ENCODE measurements around the gene ARHGAP6. TPM values are rescaled to one million over a fixed set of nuclear protein-coding genes. Genes with fewer than 3 reads are reported as not detected.

ARHGAP6 gene
- total RNA-seq, 1 experiment from 2014 or later = not detected

DNA sequence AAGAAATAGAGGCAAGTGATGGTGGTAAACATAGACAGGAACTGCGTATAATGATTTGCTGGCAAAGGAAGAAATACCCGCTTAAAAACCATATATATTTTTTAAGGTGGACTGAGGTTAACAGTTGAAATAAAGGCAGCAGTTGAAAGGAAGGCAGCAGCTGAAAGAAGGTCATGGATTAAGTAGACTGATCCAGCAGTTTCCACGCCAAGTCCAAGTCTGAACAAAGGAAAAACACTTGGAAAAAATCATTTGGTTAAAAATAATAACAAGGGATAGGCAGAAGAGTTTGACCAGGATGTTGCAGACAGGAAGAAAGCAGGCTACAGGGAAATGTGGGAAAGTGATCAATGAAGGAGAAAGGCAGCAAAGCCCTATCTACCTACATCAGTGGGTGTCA lies 278.9 kb downstream of the ARHGAP6 start:
- DNase-seq = no peak
- Histone ChIP-seq H3K9me3 (ENCODE audit: low read length) (no peaks in the 10 kb centered on the region), H3K27ac (ENCODE audit: low read length) (no peak overlapping the region), H4K20me1 (ENCODE audit: insufficient read depth, low read depth, low read length) (no peaks in the 10 kb centered on the region), H3K79me2 (ENCODE audit: low read length) (no peaks in the 10 kb centered on the region), H3K4me1 (ENCODE audit: low read length) (no peaks in the 10 kb centered on the region), H3K4me2 (ENCODE audit: low read depth, low read length, poor library complexity, severe bottlenecking) (no peak overlapping the region), H3K27me3 (ENCODE audit: low read length) (no peaks in the 10 kb centered on the region), H3K36me3 (ENCODE audit: insufficient read depth, low read length) (no peaks in the 10 kb centered on the region), H3K9me2 (replicated peaks; ENCODE audit: insufficient read depth, low read length) (no peaks in the 10 kb centered on the region), H3K4me3 (ENCODE audit: low read length) (no peak overlapping the region), H3K9ac (ENCODE audit: low read length) (no peak overlapping the region), H2AFZ (ENCODE audit: low read length) (no peak overlapping the region)

DNA sequence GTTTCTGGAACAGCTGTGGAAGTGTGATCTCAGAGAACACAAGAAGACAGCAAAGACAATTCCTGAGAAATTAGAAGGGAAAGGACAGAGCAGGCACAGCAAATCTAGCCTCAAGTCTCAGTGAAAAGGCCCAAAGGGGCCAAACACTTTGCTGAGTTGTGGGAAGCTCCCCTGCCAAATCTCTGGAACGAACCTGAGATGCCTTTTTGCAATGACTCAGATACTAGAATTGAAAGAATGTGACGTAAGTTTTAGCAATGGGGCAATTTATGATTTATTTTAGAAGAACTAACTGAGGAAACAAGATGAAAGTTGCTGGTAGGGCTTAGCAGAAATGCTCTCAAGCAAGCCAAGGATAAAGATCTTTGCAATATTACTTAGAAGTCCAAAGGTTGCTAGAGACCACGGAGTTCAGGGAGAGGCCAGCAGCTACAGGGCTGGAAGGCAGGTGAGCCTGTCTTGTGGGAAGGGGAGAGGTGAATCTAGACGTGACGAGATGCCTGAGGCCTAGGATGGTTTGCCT lies 279.7 kb downstream of the ARHGAP6 start:
- Histone ChIP-seq H3K9me2 (replicated peaks; ENCODE audit: insufficient read depth, low read length) (no peaks in the 10 kb centered on the region), H3K4me3 (ENCODE audit: low read length) (no peak overlapping the region), H3K9me3 (ENCODE audit: low read length) (no peaks in the 10 kb centered on the region), H3K9ac (ENCODE audit: low read length) (no peak overlapping the region), H3K27me3 (ENCODE audit: low read length) (no peaks in the 10 kb centered on the region), H3K79me2 (ENCODE audit: low read length) (no peaks in the 10 kb centered on the region), H2AFZ (ENCODE audit: low read length) (no peak overlapping the region), H3K36me3 (ENCODE audit: insufficient read depth, low read length) (no peaks in the 10 kb centered on the region), H3K27ac (ENCODE audit: low read length) (no peak overlapping the region), H4K20me1 (ENCODE audit: insufficient read depth, low read depth, low read length) (no peaks in the 10 kb centered on the region), H3K4me2 (ENCODE audit: low read depth, low read length, poor library complexity, severe bottlenecking) (no peak overlapping the region), H3K4me1 (ENCODE audit: low read length) (no peaks in the 10 kb centered on the region)
- DNase-seq = no peak

DNA sequence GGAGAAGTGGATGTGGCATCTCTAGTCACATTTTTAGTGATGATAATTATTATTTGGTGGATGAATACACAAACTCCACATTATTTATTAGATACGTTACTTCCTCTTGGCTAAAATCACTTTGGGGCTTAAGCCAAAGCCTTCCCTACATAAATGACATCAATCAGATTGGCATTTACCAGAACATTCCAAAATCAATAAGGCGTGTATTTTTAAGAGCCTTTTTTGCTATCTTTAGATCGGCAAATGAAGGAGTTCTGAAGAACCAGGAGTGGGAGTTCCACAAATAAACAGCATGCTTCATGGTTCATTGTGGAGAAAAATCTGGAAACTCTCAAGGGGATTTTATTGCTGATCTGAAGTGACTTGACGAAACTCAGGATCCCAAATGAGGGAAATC lies 282.8 kb downstream of the ARHGAP6 start:
- no peak overlapping the region for H3K9ac ChIP-seq (ENCODE audit: low read length)
- H3K4me2 ChIP-seq (ENCODE audit: low read depth, low read length, poor library complexity, severe bottlenecking) = no peak overlapping the region
- no peaks in the 10 kb centered on the region for H4K20me1 ChIP-seq (ENCODE audit: insufficient read depth, low read depth, low read length)
- no peak for DNase-seq
- no peaks in the 10 kb centered on the region for H3K79me2 ChIP-seq (ENCODE audit: low read length)
- H3K9me2 ChIP-seq (replicated peaks; ENCODE audit: insufficient read depth, low read length) = no peaks in the 10 kb centered on the region
- no peak overlapping the region for H2AFZ ChIP-seq (ENCODE audit: low read length)
- no peaks in the 10 kb centered on the region for H3K9me3 ChIP-seq (ENCODE audit: low read length)
- no peak overlapping the region for H3K4me3 ChIP-seq (ENCODE audit: low read length)
- no peak overlapping the region for H3K27ac ChIP-seq (ENCODE audit: low read length)
- no peaks in the 10 kb centered on the region for H3K36me3 ChIP-seq (ENCODE audit: insufficient read depth, low read length)
- H3K4me1 ChIP-seq (ENCODE audit: low read length) = no peaks in the 10 kb centered on the region
- H3K27me3 ChIP-seq (ENCODE audit: low read length) = no peaks in the 10 kb centered on the region

DNA sequence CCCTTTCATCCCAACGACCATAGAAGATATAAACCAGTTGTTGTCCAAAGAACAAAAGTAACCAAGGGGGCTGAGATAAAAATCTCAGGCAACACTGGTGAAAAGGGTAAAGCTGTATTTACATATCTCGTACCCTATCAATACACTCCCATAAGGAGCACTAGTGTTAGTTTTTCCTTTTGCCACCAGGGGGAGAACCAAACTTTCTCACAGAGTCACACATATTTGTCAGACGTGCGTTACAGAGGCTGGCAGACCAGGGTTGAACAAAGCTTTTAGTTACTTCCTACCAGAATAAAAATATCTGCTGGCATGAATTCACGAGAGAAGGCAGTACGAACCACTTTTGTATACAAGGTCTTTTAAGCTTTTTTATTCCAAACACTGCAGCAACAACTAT lies 284.3 kb downstream of the ARHGAP6 start:
- peak; percentile 82 for DNase-seq
- Histone ChIP-seq H3K36me3 (ENCODE audit: insufficient read depth, low read length) (no peaks in the 10 kb centered on the region), H3K27ac (ENCODE audit: low read length) (no peak overlapping the region), H3K4me2 (ENCODE audit: low read depth, low read length, poor library complexity, severe bottlenecking) (no peak overlapping the region), H4K20me1 (ENCODE audit: insufficient read depth, low read depth, low read length) (no peaks in the 10 kb centered on the region), H3K9ac (ENCODE audit: low read length) (no peak overlapping the region), H3K27me3 (ENCODE audit: low read length) (no peaks in the 10 kb centered on the region), H3K9me2 (replicated peaks; ENCODE audit: insufficient read depth, low read length) (no peaks in the 10 kb centered on the region), H3K79me2 (ENCODE audit: low read length) (no peaks in the 10 kb centered on the region), H3K4me1 (ENCODE audit: low read length) (no peaks in the 10 kb centered on the region), H3K9me3 (ENCODE audit: low read length) (no peaks in the 10 kb centered on the region), H2AFZ (ENCODE audit: low read length) (no peak overlapping the region), H3K4me3 (ENCODE audit: low read length) (no peak overlapping the region)

DNA sequence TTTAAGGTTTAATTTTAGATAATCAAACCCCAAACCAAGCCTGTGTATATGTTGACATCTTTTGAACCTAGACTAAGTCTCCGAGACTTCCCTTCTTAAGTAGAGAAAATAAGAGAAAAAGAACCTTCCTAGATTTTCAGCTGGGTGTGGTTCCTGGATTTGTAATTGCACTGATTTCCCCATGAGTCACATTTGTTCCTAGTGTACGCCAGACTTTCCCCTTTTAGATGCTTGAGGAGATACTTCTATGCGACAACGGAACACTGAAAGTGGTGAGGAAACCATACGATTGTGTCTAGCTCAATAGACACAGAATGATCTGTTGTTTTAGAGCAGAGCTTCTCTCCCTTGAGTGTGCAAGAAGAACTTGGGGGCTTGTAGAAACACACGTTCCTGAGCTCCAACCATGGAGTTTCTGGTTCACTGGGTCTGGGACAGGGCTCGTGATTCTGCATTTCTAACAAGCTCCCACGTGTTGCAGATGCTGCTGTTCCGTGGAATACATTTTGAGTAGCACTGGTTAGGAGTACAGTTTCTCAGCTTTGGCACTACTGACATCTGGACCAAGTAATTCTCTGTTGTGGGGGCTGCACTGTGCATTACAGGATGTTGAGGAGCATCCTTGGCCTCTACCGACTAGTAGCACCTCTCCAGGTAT lies 285.4 kb downstream of the ARHGAP6 start:
- Histone ChIP-seq H3K9me2 (replicated peaks; ENCODE audit: insufficient read depth, low read length) (no peaks in the 10 kb centered on the region), H3K27ac (ENCODE audit: low read length) (no peak overlapping the region), H4K20me1 (ENCODE audit: insufficient read depth, low read depth, low read length) (no peaks in the 10 kb centered on the region), H3K4me3 (ENCODE audit: low read length) (no peak overlapping the region), H3K9ac (ENCODE audit: low read length) (no peak overlapping the region), H3K4me2 (ENCODE audit: low read depth, low read length, poor library complexity, severe bottlenecking) (no peak overlapping the region), H3K79me2 (ENCODE audit: low read length) (no peaks in the 10 kb centered on the region), H2AFZ (ENCODE audit: low read length) (no peak overlapping the region), H3K36me3 (ENCODE audit: insufficient read depth, low read length) (no peaks in the 10 kb centered on the region), H3K4me1 (ENCODE audit: low read length) (no peaks in the 10 kb centered on the region), H3K9me3 (ENCODE audit: low read length) (no peaks in the 10 kb centered on the region), H3K27me3 (ENCODE audit: low read length) (no peaks in the 10 kb centered on the region)
- DNase-seq = no peak

DNA sequence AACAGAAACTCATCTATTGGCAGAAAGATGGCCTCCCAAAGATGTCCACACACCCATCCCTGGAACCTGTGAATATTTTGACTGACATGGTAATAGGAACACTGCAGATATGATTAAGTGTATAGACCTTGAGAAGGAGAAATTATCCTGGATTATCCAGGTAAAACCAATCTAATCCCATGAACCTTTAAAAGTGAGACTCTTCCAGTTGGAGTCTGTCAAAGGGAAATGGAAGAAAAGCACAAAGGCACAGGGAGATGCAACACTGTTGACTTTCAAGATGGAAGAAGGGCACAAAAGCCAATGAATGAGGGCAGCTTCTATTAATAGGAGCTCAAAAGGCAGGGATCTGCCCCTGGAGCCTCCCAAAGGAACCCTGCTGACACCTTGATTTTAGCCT lies 289.6 kb downstream of the ARHGAP6 start:
- Histone ChIP-seq H3K9me2 (replicated peaks; ENCODE audit: insufficient read depth, low read length) (no peaks in the 10 kb centered on the region), H3K4me3 (ENCODE audit: low read length) (no peak overlapping the region), H3K36me3 (ENCODE audit: insufficient read depth, low read length) (no peaks in the 10 kb centered on the region), H3K27ac (ENCODE audit: low read length) (no peak overlapping the region), H2AFZ (ENCODE audit: low read length) (no peak overlapping the region), H3K9me3 (ENCODE audit: low read length) (no peaks in the 10 kb centered on the region), H3K79me2 (ENCODE audit: low read length) (no peaks in the 10 kb centered on the region), H4K20me1 (ENCODE audit: insufficient read depth, low read depth, low read length) (no peaks in the 10 kb centered on the region), H3K4me1 (ENCODE audit: low read length) (no peaks in the 10 kb centered on the region), H3K9ac (ENCODE audit: low read length) (no peak overlapping the region), H3K27me3 (ENCODE audit: low read length) (no peaks in the 10 kb centered on the region), H3K4me2 (ENCODE audit: low read depth, low read length, poor library complexity, severe bottlenecking) (no peak overlapping the region)
- DNase-seq = no peak

DNA sequence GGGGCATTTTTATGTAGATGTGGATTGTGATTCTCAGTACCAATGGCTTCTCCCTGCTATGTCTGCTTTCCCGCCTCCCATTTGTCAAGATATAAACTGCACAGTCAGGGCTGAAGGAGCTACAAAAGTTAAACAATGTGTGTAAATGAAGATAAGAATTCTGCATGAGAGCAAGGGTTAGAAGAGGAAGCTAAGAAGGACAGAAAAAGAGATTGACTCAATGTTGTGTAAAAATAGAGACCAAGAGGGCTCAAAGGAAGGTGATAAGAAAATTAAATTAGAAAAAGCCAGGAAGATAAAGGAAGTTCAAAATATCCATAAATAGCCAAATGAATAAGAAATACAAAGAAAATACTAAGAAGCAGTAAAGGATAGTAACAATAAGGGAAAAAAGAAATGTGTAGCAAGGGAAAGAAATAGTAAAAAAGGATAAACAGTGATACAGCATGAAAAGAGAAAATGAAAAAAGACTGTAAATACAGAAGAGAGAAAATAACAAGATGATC lies 290.1 kb downstream of the ARHGAP6 start:
- Histone ChIP-seq H3K36me3 (ENCODE audit: insufficient read depth, low read length) (no peaks in the 10 kb centered on the region), H3K79me2 (ENCODE audit: low read length) (no peaks in the 10 kb centered on the region), H3K4me2 (ENCODE audit: low read depth, low read length, poor library complexity, severe bottlenecking) (no peak overlapping the region), H3K4me3 (ENCODE audit: low read length) (no peak overlapping the region), H3K9me2 (replicated peaks; ENCODE audit: insufficient read depth, low read length) (no peaks in the 10 kb centered on the region), H3K27ac (ENCODE audit: low read length) (no peak overlapping the region), H2AFZ (ENCODE audit: low read length) (no peak overlapping the region), H3K9me3 (ENCODE audit: low read length) (no peaks in the 10 kb centered on the region), H3K27me3 (ENCODE audit: low read length) (no peaks in the 10 kb centered on the region), H3K9ac (ENCODE audit: low read length) (no peak overlapping the region), H4K20me1 (ENCODE audit: insufficient read depth, low read depth, low read length) (no peaks in the 10 kb centered on the region), H3K4me1 (ENCODE audit: low read length) (no peaks in the 10 kb centered on the region)
- DNase-seq = no peak

DNA sequence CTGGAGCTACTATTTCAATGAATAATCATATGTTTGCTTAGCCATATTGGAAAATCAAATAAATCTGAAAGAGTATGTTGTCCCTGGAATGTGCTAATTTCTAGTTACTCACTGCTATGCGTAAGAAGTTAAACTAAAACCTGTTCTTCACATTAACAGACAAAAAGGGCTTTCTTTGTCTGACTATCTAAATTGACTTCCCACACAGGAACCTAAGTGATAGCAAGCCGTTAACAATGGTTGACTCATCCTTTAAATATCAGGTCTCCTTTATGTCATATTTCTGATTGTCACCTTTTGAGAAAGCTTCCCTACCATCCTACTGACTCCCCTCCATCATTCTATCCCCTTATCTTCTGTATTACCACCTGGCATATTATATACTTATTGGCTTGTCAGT lies 291.1 kb downstream of the ARHGAP6 start:
- Histone ChIP-seq H2AFZ (ENCODE audit: low read length) (no peak overlapping the region), H3K9me3 (ENCODE audit: low read length) (no peaks in the 10 kb centered on the region), H3K27me3 (ENCODE audit: low read length) (no peaks in the 10 kb centered on the region), H3K9ac (ENCODE audit: low read length) (no peak overlapping the region), H3K9me2 (replicated peaks; ENCODE audit: insufficient read depth, low read length) (no peaks in the 10 kb centered on the region), H3K4me1 (ENCODE audit: low read length) (no peaks in the 10 kb centered on the region), H3K4me3 (ENCODE audit: low read length) (no peak overlapping the region), H3K36me3 (ENCODE audit: insufficient read depth, low read length) (no peaks in the 10 kb centered on the region), H3K27ac (ENCODE audit: low read length) (no peak overlapping the region), H3K4me2 (ENCODE audit: low read depth, low read length, poor library complexity, severe bottlenecking) (no peak overlapping the region), H3K79me2 (ENCODE audit: low read length) (no peaks in the 10 kb centered on the region), H4K20me1 (ENCODE audit: insufficient read depth, low read depth, low read length) (no peaks in the 10 kb centered on the region)
- no peak for DNase-seq

Measured in Karpas-422 (cell line).